Tibial nerve (tissue), 4 donors: ENCODE measurements around the gene SDK1. TPM values are rescaled to one million over a fixed set of nuclear protein-coding genes. Genes with fewer than 3 reads are reported as not detected.

ENCODE experiments used
- DNase-seq, 2 donors: peaks; one replicate each; pipeline ENCODE4 v3.0.0-alpha.2; 2019; ENCODE audit warnings: low spot score in 2 of 2
- H3K27ac ChIP-seq, 4 donors: fragments of 200-600 bp; sonication (generic) in 3 of 4; one replicate each; pipeline ENCODE4 v1.5.1; 2017 to 2019; ENCODE audit warnings: mild to moderate bottlenecking in 1 of 4
- H3K27me3 ChIP-seq, 2 donors: fragments of 200-600 bp; sonication (generic) in 1 of 2; one replicate each; pipeline versions ENCODE4 v1.5.1 to v1.6.0; 2017 to 2019
- H3K36me3 ChIP-seq, 3 donors: fragments of 200-600 bp; sonication (generic); one replicate each; pipeline ENCODE4 v1.5.1; 2018 to 2019
- H3K4me1 ChIP-seq, 4 donors: fragments of 200-600 bp; sonication (generic) in 3 of 4; one replicate each; pipeline ENCODE4 v1.5.1; 2017 to 2019
- H3K4me3 ChIP-seq, 4 donors: fragments of 200-600 bp; sonication (generic) in 3 of 4; one replicate each; pipeline ENCODE4 v1.5.1; 2017 to 2019; ENCODE audit warnings: mild to moderate bottlenecking in 1 of 4, moderate library complexity in 1 of 4
- H3K9me3 ChIP-seq, 4 donors: fragments of 200-600 bp; sonication (generic) in 3 of 4; one replicate each; pipeline ENCODE4 v1.5.1; 2017 to 2019
- EP300 ChIP-seq, 2 donors: sonication (generic); formaldehyde crosslinking; IDR thresholded peaks; one replicate each; pipeline ENCODE4 v1.6.1; 2017; ENCODE audit warnings: antibody characterized with exemption in 2 of 2, mild to moderate bottlenecking in 1 of 2
- POLR2A ChIP-seq, 2 donors: fragments of 450-650 bp; IDR thresholded peaks; one replicate each; pipeline ENCODE4 v1.6.1; 2017; ENCODE audit warnings: antibody characterized with exemption in 2 of 2, mild to moderate bottlenecking in 2 of 2, moderate library complexity in 2 of 2
- WGBS, 2 donors: methylation state at CpG; one replicate each; pipeline ENCODE4 v1.1.5; 2018; 5-methylcytosine and 5-hydroxymethylcytosine counted together
- total RNA-seq, 4 donors: library from RNA; depleted of rRNA; stranded (reverse); fragments of >200 nt; gene quantifications; one replicate each; pipeline ENCODE4 v1.1.0, GENCODE V29; 2016
- TF ChIP-seq, protein P1 (sequence below), 5 experiments: fragments of 200-600 bp in 3 of 5; fragments of 450-650 bp in 2 of 5; sonication (generic) in 3 of 5; IDR thresholded peaks; one replicate each; pipeline ENCODE4 v1.5.1; 2016 to 2019; ENCODE audit warnings: antibody characterized with exemption in 5 of 5, mild to moderate bottlenecking in 3 of 5, moderate library complexity in 2 of 5

SDK1 gene
- total RNA-seq, 4 donors from 2014 or later: 8.2 to 16.2 (median 12.9) TPM

DNA sequence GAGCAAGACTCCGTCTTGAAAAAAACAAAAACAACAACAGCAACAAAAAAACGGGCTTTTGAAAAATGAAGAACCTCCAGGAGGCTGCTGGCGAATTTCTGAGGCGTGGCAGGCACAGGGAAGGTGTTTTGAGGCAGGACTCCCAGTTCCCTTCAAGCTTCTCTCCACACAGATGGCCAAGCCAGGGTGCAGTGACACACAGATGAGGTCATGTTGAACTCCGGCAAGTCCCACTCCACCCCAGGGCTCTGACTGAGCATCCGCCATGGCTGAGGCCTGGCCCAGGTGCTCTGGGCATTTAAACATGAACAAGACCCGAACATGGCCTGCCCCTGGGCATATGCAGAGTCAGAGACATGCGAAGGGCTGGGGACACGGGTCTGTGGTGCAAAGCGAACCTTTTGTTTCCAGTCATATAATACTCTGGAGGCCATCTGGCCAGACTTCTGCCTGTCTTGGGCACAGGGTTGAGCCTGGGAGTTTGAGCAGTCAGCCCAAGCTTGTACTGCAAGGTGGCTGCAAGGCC is 866.4 kb downstream of the SDK1 start:
- 79 to 89% methylated on average over 10 of the region's 10 CpGs for WGBS, 2 donors

DNA sequence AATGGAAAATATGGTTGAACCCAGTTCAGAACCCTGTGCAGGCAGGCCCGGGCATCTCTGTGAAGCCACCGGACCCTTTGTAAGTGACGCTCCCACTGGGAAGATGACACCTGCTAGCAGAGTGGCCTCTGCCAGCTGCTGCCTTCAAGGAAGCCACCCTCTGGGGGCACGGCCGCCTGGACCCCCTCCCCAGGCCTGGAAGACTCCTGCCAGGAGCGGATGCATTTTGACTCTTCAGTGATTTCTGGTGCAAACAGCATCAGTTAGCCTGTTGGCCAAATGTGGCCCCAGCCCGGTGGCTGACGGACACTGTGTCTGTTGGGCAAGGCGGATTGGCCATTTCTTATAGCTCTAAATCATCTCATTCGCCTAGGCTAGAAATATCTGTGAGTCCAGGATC is 867.0 kb downstream of the SDK1 start:
- Histone ChIP-seq H3K27ac (no peak overlapping the region), H3K9me3 (no peaks in the 10 kb centered on the region), H3K36me3 (no peaks in the 10 kb centered on the region), H3K4me1 (no peaks in the 10 kb centered on the region), H3K4me3 (no peak overlapping the region), H3K27me3 (no peaks in the 10 kb centered on the region)
- no peak for DNase-seq
- WGBS, 2 donors: 91 to 94% methylated on average over 10 of the region's 10 CpGs
- TF ChIP-seq, protein P1, sequence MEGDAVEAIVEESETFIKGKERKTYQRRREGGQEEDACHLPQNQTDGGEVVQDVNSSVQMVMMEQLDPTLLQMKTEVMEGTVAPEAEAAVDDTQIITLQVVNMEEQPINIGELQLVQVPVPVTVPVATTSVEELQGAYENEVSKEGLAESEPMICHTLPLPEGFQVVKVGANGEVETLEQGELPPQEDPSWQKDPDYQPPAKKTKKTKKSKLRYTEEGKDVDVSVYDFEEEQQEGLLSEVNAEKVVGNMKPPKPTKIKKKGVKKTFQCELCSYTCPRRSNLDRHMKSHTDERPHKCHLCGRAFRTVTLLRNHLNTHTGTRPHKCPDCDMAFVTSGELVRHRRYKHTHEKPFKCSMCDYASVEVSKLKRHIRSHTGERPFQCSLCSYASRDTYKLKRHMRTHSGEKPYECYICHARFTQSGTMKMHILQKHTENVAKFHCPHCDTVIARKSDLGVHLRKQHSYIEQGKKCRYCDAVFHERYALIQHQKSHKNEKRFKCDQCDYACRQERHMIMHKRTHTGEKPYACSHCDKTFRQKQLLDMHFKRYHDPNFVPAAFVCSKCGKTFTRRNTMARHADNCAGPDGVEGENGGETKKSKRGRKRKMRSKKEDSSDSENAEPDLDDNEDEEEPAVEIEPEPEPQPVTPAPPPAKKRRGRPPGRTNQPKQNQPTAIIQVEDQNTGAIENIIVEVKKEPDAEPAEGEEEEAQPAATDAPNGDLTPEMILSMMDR (IDR thresholded peaks at IDR 0.05): no peak
- no peak for TF ChIP-seq EP300 (IDR thresholded peaks at IDR 0.05)
- no peak for TF ChIP-seq POLR2A (IDR thresholded peaks at IDR 0.05)

More for the DNA sequence above, 866.4 kb downstream of the SDK1 start:
- no peak for DNase-seq
- H3K36me3 ChIP-seq: no peaks in the 10 kb centered on the region
- no peaks in the 10 kb centered on the region for H3K9me3 ChIP-seq
- TF ChIP-seq EP300 (IDR thresholded peaks at IDR 0.05): no peak
- TF ChIP-seq, protein P1 (IDR thresholded peaks at IDR 0.05): no peak
- TF ChIP-seq POLR2A (IDR thresholded peaks at IDR 0.05): no peak
- H3K4me1 ChIP-seq: no peaks in the 10 kb centered on the region
- H3K27me3 ChIP-seq: no peaks in the 10 kb centered on the region
- H3K4me3 ChIP-seq: no peak overlapping the region
- no peak overlapping the region for H3K27ac ChIP-seq

DNA sequence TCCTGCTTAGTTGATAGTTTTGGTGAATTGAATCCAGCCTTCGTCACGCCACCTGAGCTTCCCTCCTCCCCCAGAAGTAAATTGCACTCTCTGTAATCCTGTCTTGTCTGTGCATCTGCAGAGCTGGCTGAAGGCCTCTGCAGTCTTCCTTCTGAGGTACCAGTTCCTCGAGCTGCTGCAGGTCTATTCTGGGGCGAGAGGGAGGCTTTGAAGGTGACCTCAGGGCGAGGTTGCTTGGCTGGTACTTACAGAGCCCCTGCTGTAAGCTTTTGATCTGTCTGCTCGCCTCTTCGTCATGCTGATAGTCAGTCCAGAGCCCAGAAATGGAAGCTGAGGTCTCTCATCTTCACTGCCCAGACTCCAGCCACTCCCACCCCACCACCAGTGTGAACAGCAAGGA is 867.5 kb downstream of the SDK1 start:
- WGBS, 2 donors: 66 to 82% methylated on average over 6 to 7 of the region's 7 CpGs
- DNase-seq: no peak
- H3K27ac ChIP-seq: no peak overlapping the region

DNA sequence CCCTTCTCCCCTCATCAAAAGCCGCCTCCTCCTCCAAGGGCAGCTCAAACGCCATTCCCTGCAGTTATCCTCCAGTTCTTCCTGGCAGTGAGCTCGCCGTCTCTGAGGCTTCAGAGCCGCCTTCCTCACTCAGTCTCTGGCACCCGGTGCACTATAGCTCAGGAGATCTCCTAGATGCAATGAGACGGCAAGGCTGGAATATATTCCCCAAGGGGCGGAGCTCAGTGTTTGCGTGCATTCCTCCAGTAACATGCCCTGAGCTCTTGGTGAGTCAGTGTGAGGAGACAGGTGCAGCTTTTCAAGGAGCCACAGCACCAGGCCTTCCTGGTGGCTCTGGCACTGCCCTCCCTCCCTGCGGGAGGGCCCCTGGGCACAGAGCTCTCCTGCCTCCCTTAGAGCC is 868.4 kb downstream of the SDK1 start:
- TF ChIP-seq, protein P1 (IDR thresholded peaks at IDR 0.05): no peak
- TF ChIP-seq POLR2A (IDR thresholded peaks at IDR 0.05): no peak
- no peak for TF ChIP-seq EP300 (IDR thresholded peaks at IDR 0.05)

More for the DNA sequence above, 867.5 kb downstream of the SDK1 start:
- H3K36me3 ChIP-seq: no peaks in the 10 kb centered on the region
- no peaks in the 10 kb centered on the region for H3K27me3 ChIP-seq
- no peaks in the 10 kb centered on the region for H3K4me1 ChIP-seq
- TF ChIP-seq, protein P1 (IDR thresholded peaks at IDR 0.05): no peak
- TF ChIP-seq EP300 (IDR thresholded peaks at IDR 0.05) (no peak), POLR2A (IDR thresholded peaks at IDR 0.05) (no peak)
- no peaks in the 10 kb centered on the region for H3K9me3 ChIP-seq
- no peak overlapping the region for H3K4me3 ChIP-seq

DNA sequence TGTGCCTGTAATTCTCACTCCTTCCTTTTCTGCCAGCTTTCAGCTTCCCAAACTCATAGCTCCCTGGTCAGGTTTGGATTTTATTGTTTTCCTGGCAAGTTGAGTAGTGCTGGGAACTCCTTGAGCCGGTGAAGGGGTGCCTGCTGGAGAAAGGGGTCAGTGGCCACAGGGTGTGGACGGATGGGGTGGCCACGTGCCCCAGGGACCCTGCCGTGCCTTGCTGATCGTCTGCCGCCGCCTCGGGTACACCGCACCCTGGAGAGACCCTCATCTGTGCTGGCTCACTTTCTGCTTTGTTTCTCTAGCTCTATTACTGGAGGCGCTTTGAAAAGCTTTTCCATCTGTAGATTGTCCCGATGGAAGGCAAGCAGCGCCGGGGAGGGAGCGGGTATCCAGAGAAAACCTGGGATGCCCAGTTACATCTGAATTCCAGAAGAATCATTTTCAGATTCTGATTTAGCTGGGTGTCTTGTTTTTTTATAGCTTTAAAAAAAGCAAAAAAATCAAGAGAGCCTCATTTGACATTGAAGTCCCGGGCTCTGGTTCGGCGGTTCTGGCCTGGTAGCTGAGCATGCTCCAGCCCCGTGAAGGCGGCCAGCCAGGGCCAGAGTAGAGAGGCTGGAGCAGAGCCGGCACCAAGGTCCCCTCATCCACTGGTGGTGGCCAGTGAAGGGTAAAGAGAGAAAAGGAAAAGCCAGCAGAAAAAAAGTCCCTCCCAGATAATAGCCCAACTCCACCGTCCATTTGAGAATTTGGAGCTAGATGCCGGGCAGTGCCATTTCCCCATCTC is 870.1 kb downstream of the SDK1 start:
- H3K27me3 ChIP-seq: no peaks in the 10 kb centered on the region
- no peak overlapping the region for H3K27ac ChIP-seq
- DNase-seq: no peak
- H3K9me3 ChIP-seq: no peaks in the 10 kb centered on the region
- H3K4me1 ChIP-seq: no peaks in the 10 kb centered on the region
- 79 to 86% methylated on average over 22 of the region's 22 CpGs for WGBS, 2 donors
- no peak overlapping the region for H3K4me3 ChIP-seq
- no peak for TF ChIP-seq POLR2A (IDR thresholded peaks at IDR 0.05)
- no peak for TF ChIP-seq EP300 (IDR thresholded peaks at IDR 0.05)
- TF ChIP-seq, protein P1 (IDR thresholded peaks at IDR 0.05): no peak
- H3K36me3 ChIP-seq: peaks cover 0 to 10% (median 0%) of the 10 kb centered on the region in 3 donors

More for the DNA sequence above, 868.4 kb downstream of the SDK1 start:
- no peaks in the 10 kb centered on the region for H3K9me3 ChIP-seq
- no peaks in the 10 kb centered on the region for H3K4me1 ChIP-seq
- H3K27me3 ChIP-seq: no peaks in the 10 kb centered on the region
- DNase-seq: no peak
- no peak overlapping the region for H3K4me3 ChIP-seq
- H3K36me3 ChIP-seq: no peaks in the 10 kb centered on the region
- 82 to 83% methylated on average over 10 of the region's 10 CpGs for WGBS, 2 donors
- no peak overlapping the region for H3K27ac ChIP-seq
